Measurements from ENCODE around the gene NIM1K.
"Not testable (repeated sequence)": the region's sequence is repeated elsewhere in the genome, so short reads cannot be mapped to it uniquely, and the experiment has no call there.

The NIM1K gene

DNA sequence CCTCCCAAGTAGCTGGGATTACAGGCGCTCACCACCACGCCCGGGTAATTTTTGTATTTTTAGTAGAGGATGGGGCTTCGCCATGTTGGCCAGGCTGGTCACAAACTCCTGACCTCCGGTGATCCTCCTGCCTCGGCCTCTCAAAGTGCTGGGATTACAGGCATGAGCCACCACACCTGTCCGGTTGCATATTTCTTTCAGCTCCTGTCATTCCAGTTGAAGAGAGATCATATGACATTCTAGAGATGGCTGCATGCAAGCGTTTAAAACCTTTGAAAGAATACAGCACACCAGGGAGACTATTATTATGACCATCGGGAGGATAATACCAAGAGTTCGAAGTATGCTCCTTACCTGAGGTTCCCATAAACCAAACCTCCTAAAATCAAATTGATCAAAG is 9.6 kb upstream of the NIM1K start:
- no peak overlapping the region for H3K4me3 ChIP-seq (ENCODE audit: control insufficient read depth, low read depth, low read length)
- DNase-seq (ENCODE audit: low read depth) = no peak
- TF ChIP-seq, protein P1, sequence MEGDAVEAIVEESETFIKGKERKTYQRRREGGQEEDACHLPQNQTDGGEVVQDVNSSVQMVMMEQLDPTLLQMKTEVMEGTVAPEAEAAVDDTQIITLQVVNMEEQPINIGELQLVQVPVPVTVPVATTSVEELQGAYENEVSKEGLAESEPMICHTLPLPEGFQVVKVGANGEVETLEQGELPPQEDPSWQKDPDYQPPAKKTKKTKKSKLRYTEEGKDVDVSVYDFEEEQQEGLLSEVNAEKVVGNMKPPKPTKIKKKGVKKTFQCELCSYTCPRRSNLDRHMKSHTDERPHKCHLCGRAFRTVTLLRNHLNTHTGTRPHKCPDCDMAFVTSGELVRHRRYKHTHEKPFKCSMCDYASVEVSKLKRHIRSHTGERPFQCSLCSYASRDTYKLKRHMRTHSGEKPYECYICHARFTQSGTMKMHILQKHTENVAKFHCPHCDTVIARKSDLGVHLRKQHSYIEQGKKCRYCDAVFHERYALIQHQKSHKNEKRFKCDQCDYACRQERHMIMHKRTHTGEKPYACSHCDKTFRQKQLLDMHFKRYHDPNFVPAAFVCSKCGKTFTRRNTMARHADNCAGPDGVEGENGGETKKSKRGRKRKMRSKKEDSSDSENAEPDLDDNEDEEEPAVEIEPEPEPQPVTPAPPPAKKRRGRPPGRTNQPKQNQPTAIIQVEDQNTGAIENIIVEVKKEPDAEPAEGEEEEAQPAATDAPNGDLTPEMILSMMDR (conservative IDR thresholded peaks at IDR 0.05; ENCODE audit: control insufficient read depth, insufficient read depth, low read depth, low read length) = no peak

DNA sequence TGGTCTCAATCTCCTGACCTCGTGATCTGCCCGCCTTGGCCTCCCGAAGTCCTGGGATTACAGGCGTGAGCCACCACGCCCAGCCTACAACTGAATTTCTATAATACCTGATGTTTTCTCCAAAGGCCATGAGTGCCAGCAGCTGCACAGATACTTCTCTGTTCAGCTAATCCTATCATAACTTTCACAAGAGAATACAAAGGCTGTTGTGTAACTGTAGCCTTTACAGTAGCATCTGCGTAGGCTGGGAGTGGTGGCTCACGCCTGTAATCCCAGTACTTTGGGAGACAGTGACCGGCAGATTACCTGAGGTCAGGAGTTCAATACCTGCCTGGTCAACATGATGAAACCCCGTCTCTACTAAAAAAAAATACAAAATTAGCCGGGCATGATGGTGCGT is 8.9 kb upstream of the NIM1K start:
- DNase-seq (ENCODE audit: low read depth); H3K4me3 ChIP-seq (ENCODE audit: control insufficient read depth, low read depth, low read length): not testable (repeated sequence)

DNA sequence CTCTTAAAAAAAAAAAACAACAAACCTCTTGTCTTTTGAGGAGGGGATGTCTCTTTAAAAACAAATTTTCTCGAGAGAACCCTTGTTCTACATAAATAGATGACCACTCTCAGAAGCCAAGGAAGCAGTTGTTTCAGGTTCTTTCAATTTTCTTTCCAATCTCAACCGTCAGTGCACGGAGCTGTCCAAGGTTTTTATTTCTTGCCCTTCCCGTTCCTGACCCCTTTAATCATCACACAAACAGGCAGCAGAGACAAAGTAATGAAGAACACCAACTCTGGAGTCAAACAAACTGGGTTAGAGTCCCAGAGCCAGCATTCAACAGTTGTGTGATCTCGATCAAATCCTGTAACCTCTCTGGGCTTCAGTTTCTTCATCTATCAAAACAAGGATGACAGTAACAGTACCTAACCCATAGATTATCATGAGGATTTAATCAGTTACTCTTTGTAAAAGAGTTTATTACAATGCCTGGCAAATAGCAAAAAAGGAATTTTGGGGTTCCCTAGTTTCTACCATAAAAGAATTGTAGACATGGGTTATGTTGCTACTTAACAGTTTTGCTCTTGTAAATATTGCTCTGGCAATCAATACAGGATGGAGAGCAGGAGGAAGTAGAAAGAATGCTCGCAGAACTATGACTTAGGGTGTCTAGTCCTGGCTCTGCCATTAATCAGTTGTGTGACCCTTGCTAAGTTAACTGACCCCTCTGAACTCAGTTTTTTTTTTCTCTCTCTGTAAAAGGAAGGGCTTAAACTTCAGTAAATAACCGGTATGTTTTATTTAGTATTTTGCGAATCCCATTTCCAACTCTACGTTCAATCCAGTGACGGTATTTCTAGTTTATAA is 1.0 kb upstream of the NIM1K start:
- TF ChIP-seq, protein P1 (conservative IDR thresholded peaks at IDR 0.05; ENCODE audit: control insufficient read depth, insufficient read depth, low read depth, low read length) = no peak
- H3K4me3 ChIP-seq (ENCODE audit: control insufficient read depth, low read depth, low read length) = no peak overlapping the region
- peak; percentile 46 for DNase-seq (ENCODE audit: low read depth)

DNA sequence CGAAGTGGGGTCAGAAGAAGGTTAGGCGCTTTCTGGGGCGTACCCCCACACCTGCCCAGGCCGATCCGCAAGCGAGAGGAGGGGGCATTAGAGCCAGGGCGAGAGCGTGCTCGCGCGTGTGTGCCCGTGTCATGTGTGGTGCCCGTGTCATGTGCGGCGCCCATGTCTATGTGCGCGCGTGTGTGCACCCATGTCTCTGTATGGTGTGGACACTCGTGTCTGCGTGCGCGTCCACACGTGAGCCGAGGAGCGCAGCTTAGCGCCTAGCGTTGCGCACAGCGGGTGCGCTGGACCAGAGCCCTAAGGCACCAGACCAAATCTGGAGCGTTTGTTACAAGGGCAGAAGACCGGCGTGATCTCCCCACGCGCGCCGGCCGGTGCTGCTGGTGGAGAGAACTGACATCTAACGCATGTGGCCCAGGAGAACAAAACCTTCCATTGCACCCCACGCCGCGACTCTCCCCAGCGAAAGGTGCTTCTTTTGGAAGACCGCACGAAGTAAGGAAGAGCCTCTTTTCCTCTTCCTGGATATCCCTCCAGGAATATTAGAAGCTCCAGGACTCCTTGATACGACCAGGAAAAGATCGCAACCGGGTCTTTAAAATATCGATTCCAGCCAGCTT is 644 bp downstream of the NIM1K start:
- TF ChIP-seq, protein P1 (conservative IDR thresholded peaks at IDR 0.05; ENCODE audit: control insufficient read depth, insufficient read depth, low read depth, low read length) = no peak
- peak overlapping the region; percentile 57 for H3K4me3 ChIP-seq (ENCODE audit: control insufficient read depth, low read depth, low read length)
- peak; percentile 40 for DNase-seq (ENCODE audit: low read depth)

DNA sequence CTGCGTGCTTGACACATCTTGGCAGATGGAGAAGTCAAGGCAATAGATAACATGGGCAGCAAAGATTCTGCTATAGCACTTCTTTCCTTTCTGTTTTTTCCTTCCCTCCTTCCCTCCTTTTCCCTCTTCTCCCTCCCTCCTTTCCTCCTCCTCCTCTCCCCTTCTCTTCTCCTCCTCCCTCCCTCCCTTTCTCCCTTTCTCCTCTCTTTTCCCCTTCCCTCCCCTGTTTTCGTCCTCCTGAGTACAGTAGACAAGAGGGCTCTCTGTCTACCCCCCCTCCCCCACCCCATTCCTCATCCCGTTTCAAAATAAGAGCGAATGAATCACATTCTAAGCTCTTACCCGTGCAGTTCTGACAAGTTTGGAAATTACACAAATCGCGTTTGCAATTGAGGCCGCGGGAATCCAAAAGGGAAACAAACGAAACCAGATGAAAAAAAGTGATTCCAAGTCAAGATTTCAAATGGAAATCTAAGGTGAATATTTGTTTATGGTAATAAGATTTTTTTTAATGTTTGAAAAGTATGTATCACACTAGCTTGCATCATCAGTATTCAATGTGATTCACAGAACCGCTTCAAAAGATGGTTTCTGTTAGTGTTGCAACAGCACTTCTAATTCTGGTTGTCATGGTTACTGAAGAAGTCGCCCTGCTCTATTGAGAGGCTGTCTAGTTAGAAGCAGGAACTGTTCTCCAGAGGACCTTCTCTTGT is 1.3 kb downstream of the NIM1K start:
- peak; percentile 96 for DNase-seq (ENCODE audit: low read depth)
- TF ChIP-seq, protein P1 (conservative IDR thresholded peaks at IDR 0.05; ENCODE audit: control insufficient read depth, insufficient read depth, low read depth, low read length) = no peak
- H3K4me3 ChIP-seq (ENCODE audit: control insufficient read depth, low read depth, low read length) = peak overlapping the region; percentile 57

DNA sequence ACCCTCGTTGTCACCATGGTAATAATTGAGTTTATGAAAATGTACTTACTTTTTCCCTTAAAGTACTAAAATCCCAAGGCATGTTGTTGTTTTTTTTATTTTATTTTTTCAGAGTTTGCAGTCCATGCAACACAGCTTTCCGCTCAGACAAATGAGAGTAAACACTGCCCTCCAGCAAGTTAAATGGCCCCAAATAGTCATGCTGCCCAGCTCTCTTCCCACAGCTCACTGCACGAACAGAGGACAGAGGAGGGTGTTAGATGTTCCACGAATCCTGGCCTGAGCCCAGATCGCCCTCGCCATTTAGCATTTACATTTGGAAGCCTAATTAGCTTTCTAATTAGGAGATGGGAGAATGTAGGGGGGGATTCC is 1.9 kb downstream of the NIM1K start:
- TF ChIP-seq, protein P1 (conservative IDR thresholded peaks at IDR 0.05; ENCODE audit: control insufficient read depth, insufficient read depth, low read depth, low read length) = no peak
- peak overlapping the region; percentile 57 for H3K4me3 ChIP-seq (ENCODE audit: control insufficient read depth, low read depth, low read length)
- DNase-seq (ENCODE audit: low read depth) = no peak

All from fibroblast of mammary gland (primary cell).